ENCODE data around the gene DDX18.
A peak's percentile ranks its signal among the peaks of the same experiment; 100 is the strongest.

The DDX18 gene

DNA sequence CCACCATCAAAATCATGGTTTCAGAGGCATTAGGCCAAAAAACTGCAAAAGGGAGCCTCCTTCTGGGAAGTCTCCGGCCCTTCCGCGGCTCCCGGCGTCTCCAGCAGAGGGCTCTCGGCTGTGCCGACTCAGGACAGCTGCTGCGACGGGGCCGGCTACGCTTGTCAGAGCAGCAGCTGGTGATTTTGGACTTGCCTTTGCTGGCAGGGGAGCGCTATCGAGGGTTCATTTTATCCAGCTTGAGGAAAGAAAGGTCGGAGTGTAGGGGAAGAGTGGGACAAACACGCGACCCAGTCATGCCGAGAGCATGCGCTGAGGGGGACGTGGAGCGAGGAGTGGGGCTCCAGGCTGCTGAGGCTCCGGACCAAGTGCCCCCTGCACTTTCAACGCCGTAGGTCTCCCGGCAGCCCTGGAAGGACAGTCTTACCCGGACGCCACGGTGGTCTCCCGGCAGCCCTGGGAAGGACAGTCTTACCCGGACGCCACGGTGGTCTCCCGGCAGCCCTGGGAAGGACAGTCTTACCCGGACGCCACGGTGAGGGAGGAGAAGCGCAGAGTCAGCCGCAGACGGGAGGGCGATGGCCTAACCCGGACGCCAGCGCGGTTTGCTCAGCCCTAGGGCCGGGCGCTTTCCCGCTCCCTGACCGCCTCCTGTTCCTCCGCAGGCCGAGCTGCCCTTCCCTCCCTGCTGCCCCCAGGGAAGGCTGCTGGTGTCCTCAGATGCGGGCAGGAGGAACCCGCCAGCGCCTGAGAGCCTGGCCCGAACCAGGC lies 21.7 kb downstream of the DDX18 start:
- peak; percentile 38 to 51 for DNase-seq

- DNase-seq: no peak
Measured at GRCh38 chr2:117845304-117845703, 30.8 kb downstream of the DDX18 start.

GRCh38 chr2:117850015-117850414 lies 35.5 kb downstream of the DDX18 start:
- DNase-seq: no peak

DNA sequence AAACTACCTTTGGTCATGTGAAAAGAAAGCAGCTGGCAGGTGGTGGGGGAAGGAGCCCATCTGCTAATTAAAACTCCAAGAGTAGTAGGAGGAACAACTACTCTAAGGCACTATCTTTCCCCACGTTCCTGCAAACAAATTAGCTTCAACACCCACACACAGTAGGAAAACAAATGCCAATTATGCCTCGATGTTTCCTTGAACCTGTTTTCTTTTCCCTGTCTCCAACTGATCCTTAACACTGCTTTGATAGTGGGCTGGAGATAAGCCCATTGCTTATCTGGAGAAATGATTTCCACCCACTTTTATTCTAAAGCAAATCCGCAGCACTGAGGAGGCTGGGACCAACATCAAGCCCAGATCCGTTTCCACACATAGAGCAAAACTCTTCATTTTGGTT lies 36.0 kb downstream of the DDX18 start:
- DNase-seq: no peak

DNA sequence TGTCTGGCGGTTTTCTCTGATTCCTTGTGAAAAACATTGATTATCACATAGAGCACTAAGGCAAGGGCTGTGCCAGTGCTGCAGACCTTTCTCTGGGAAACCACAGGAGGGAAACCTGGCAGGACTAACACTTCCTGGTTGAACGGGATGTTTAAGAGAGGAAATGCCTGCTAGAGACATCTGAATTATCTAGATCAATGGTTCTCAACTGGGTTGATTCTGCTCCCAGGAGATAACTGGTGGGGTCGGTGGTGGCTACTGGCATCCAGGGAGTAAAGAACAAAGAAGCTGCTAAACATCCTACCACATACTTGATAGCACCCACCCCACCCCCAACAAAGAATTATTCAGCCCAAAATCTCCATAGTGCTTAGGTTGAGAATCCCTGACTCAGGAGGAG lies 37.5 kb downstream of the DDX18 start:
- DNase-seq: no peak

DNA sequence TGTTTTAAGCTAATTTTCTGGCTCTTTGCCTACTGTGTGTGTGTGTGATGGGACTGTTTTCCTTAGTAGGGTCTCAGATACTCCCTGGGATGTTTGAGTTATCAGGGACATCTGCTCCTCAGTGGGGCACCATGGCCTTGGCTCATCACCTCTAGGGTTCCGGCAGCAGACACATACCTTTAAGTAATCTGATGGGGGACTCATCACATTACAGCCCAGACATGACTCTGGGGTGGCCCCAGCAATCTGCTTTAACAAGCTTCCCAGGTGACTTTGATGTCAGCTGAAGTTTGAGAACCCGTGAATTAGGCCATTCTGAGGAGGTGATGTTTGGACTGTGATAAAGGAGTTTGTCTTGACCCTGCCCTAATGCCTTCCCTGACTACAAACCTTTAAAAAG lies 38.8 kb downstream of the DDX18 start:
- DNase-seq: no peak

DNA sequence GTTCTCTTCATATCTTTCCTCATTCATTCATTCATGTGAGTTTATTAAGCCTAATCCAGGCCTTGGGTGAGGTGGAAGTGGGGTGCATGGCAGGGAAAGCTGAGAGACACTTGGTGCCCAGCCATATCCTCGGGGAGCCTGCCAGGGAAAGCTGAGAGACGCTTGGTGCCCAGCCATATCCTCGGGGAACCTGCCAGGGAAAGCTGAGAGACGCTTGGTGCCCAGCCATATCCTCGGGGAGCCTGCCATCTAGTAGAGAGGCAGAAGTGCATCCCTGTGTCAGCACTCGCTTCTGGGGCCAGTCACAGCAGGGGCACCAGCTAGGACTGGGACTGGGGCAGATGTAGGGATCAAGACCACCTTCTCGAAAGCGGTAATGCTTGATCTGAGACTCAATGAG lies 39.4 kb downstream of the DDX18 start:
- DNase-seq: no peak

- DNase-seq: no peak
Measured at GRCh38 chr2:117854610-117855009, 40.1 kb downstream of the DDX18 start.

DNA sequence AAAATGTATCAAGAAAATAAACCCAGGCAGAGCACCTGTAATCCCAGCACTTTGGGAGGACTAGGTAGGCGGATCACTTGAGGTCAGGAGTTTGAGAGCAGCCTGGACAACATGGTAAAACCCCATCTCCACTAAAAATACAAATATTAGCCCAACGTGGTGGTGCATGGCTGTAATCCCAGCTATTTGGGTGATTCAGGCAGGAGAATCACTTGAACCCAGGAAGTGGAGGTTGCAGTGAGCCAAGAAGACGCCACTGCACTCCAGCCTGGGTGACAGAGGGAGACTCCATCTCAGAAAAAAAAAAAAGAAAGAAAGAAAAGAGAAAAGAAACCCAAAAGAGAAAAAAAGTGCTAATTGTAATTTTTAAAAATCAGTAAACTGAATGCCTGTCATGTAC lies 41.4 kb downstream of the DDX18 start:
- no peak for DNase-seq

GRCh38 chr2:117856415-117857210 lies 42.1 kb downstream of the DDX18 start:
- no peak for DNase-seq

GRCh38 chr2:117858336-117858735 lies 43.8 kb downstream of the DDX18 start:
- DNase-seq: no peak

- no peak for DNase-seq
Measured at GRCh38 chr2:117858892-117859531, 44.5 kb downstream of the DDX18 start.

DNA sequence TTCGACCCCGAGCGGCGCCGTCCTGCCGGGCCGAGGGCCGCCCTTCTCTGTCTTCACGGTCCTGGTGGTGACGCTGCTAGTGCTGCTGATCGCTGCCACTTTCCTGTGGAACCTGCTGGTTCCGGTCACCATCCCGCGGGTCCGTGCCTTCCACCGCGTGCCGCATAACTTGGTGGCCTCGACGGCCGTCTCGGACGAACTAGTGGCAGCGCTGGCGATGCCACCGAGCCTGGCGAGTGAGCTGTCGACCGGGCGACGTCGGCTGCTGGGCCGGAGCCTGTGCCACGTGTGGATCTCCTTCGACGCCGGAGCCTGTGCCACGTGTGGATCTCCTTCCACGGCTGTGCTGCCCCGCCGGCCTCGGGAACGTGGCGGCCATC lies 45.0 kb downstream of the DDX18 start:
- no peak for DNase-seq

DNA sequence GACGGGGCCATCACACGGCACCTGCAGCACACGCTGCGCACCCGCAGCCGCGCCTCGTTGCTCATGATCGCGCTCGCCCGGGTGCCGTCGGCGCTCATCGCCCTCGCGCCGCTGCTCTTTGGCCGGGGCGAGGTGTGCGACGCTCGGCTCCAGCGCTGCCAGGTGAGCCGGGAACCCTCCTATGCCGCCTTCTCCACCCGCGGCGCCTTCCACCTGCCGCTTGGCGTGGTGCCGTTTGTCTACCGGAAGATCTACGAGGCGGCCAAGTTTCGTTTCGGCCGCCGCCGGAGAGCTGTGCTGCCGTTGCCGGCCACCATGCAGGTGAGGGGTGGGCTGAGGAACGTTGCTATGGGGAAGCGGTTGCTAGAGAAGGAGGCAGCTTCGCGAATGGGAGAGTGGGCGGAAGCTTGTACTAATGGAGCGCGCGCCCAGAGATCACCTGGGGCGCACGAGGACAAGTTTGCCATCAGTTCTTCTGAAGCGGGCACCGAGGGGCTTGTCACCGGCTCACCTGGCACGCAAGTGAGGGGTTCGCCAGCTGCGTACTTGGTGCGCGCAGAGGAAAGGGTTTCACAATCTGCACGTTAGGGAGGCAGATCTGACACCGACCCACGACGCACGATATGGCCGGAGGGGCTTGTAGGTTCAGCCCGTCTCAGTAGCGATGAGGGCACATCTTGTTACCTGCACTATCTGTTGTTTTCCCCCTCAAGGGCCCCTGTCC lies 45.6 kb downstream of the DDX18 start:
- no peak for DNase-seq

- DNase-seq: no peak
Measured at GRCh38 chr2:117862459-117862858, 48.0 kb downstream of the DDX18 start.

DNA sequence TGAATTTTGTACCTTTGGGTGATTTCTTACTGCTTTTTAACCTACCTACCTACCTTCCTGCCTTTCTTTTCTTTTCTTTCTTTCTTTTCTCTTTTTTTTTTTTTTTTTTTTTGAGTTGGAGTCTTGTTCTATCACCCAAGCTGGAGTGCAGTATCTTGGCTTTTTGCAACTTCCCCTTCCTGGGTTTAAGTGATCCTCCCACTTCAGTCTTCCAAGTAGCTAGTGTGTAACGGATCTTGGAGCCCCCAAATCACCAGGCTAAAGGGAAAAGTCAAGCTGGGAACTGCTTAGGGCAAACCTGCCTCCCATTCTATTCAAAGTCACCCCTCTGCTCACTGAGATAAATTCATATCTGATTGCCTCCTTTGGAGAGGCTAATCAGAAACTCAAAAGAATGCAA lies 61.3 kb downstream of the DDX18 start:
- DNase-seq: no peak

- DNase-seq: no peak
Measured at GRCh38 chr2:117879003-117879402, 64.5 kb downstream of the DDX18 start.

Measured in stimulated activated CD4-positive, alpha-beta T cell treated with anti-CD3 and anti-CD28 coated beads, Interleukin-4, amount 100 ng/mL, for 4 hours (primary cell).